Smooth muscle cell (in vitro differentiated cells): Measurements from ENCODE around the gene EAF1. TPM values are rescaled to one million over a fixed set of nuclear protein-coding genes. Genes with fewer than 3 reads are reported as not detected.

Experiments
- DNase-seq: peaks from one replicate; lab custom pipeline; 2025; ENCODE audit not compliant: unreplicated experiment; lab: John Stamatoyannopoulos, UW
- H2AFZ ChIP-seq: fragments of 200-600 bp; sonication (generic); 2 replicates; pipeline ENCODE4 v1.6.0; 2016; ENCODE audit warnings: antibody characterized with exemption, low read depth, mild to moderate bottlenecking
- H3F3A ChIP-seq: fragments of 200-600 bp; sonication (generic); 2 replicates; pipeline ENCODE4 v1.6.0; 2017; ENCODE audit warnings: antibody characterized with exemption, low read depth
- H3K27ac ChIP-seq: fragments of 200-600 bp; sonication (generic); 2 replicates; pipeline ENCODE4 v1.5.1; 2016; ENCODE audit warnings: low read depth, mild to moderate bottlenecking
- H3K27me3 ChIP-seq: fragments of 200-600 bp; sonication (generic); 2 replicates; pipeline ENCODE4 v1.6.1; 2016; ENCODE audit warnings: low read depth, mild to moderate bottlenecking
- H3K36me3 ChIP-seq: fragments of 200-600 bp; sonication (generic); 2 replicates; pipeline ENCODE4 v1.5.1; 2016; ENCODE audit warnings: low read depth
- H3K4me1 ChIP-seq: fragments of 200-600 bp; sonication (generic); 2 replicates; pipeline ENCODE4 v1.5.1; 2016; ENCODE audit warnings: low read depth
- H3K4me2 ChIP-seq: fragments of 200-600 bp; sonication (generic); 2 replicates; pipeline ENCODE4 v1.6.0; 2016; ENCODE audit warnings: mild to moderate bottlenecking
- H3K4me3 ChIP-seq: fragments of 200-600 bp; sonication (generic); 2 replicates; pipeline ENCODE4 v1.5.1; 2016; ENCODE audit warnings: mild to moderate bottlenecking
- H3K79me2 ChIP-seq: fragments of 200-600 bp; sonication (generic); 2 replicates; pipeline ENCODE4 v1.6.0; 2016; ENCODE audit warnings: low read depth, mild to moderate bottlenecking
- H3K9ac ChIP-seq: fragments of 200-600 bp; sonication (generic); 2 replicates; pipeline ENCODE4 v1.6.0; 2016; ENCODE audit warnings: low read depth
- H3K9me3 ChIP-seq: fragments of 200-600 bp; sonication (generic); replicated peaks from 2 replicates; pipeline ENCODE4 v1.5.1; 2016; ENCODE audit warnings: low read depth
- H4K20me1 ChIP-seq: fragments of 200-600 bp; sonication (generic); 2 replicates; pipeline ENCODE4 v1.6.0; 2016; ENCODE audit warnings: low read depth
- CTCF ChIP-seq: fragments of 200-600 bp; sonication (generic); IDR thresholded peaks from 2 replicates; pipeline ENCODE4 v1.5.1; 2017; ENCODE audit warnings: borderline replicate concordance, mild to moderate bottlenecking, antibody characterized with exemption; ENCODE audit not compliant: insufficient read depth, poor library complexity, severe bottlenecking
- WGBS: methylation state at CpG from one replicate; pipeline ENCODE4 v1.1.7; 2016; ENCODE audit warnings: low lambda C conversion rate; 5-methylcytosine and 5-hydroxymethylcytosine counted together
- polyA plus RNA-seq: library from polyadenylated mRNA; unstranded; fragments of >200 nt; fragmentation: Nextera tagmentation; extraction: Ambion mirVana; gene quantifications from 2 replicates; pipeline ENCODE4 v1.2.1, GENCODE V29; 2016
- total RNA-seq: library from RNA; depleted of rRNA; stranded (reverse); fragments of >200 nt; gene quantifications from 2 replicates; pipeline ENCODE4 v1.2.3, GENCODE V29; 2014

EAF1 gene
- total and polyA plus RNA-seq, 2 experiments from 2014 or later, result 9.5 to 22.1 TPM

- H3K4me2 ChIP-seq, result no peak overlapping the region
- H4K20me1 ChIP-seq, result no peaks in the 10 kb centered on the region
- H3K9ac ChIP-seq, result no peak overlapping the region
- 75% methylated on average over 2 of the region's 2 CpGs for WGBS
- H3K9me3 ChIP-seq, result no peaks in the 10 kb centered on the region
- no peaks in the 10 kb centered on the region for H3F3A ChIP-seq
- H3K4me3 ChIP-seq, result no peak overlapping the region
- H3K27ac ChIP-seq, result no peak overlapping the region
- no peaks in the 10 kb centered on the region for H3K4me1 ChIP-seq
- no peaks in the 10 kb centered on the region for H3K79me2 ChIP-seq
- no peak for DNase-seq
- H3K36me3 ChIP-seq, result no peaks in the 10 kb centered on the region
- H3K27me3 ChIP-seq, result no peaks in the 10 kb centered on the region
- no peak overlapping the region for H2AFZ ChIP-seq
- TF ChIP-seq CTCF, result no peak
Observed at GRCh38 chr3:15470849-15471248, 43.5 kb downstream of the EAF1 start.

DNA sequence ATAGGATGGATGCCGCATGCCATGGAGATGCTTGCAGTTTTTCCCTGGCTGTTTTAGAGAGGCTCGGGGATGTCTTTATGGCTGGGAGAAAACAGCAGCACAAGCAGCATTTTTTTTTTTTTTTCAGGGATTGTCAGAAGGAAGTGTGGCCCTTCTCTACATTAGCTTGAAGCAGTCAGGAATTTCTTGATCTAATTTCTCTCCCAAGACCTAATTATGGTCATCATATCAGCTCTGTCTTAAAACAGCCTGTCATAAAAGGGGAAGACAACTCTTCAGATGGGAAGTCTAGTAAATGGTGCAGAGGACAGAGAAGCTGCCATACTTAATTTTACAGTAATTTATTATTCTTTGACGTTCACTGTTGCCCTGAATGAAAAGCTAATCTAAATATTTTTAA is 44.5 kb downstream of the EAF1 start:
- no peaks in the 10 kb centered on the region for H4K20me1 ChIP-seq
- 93% methylated on average over 3 of the region's 3 CpGs for WGBS
- H3K4me1 ChIP-seq, result no peaks in the 10 kb centered on the region
- H2AFZ ChIP-seq, result no peak overlapping the region
- no peaks in the 10 kb centered on the region for H3K36me3 ChIP-seq
- H3K79me2 ChIP-seq, result no peaks in the 10 kb centered on the region
- H3K9me3 ChIP-seq, result no peaks in the 10 kb centered on the region
- H3K4me2 ChIP-seq, result no peak overlapping the region
- no peaks in the 10 kb centered on the region for H3K27me3 ChIP-seq
- no peak overlapping the region for H3K9ac ChIP-seq
- no peaks in the 10 kb centered on the region for H3F3A ChIP-seq
- no peak overlapping the region for H3K4me3 ChIP-seq
- DNase-seq, result no peak
- H3K27ac ChIP-seq, result no peak overlapping the region
- TF ChIP-seq CTCF, result no peak

DNA sequence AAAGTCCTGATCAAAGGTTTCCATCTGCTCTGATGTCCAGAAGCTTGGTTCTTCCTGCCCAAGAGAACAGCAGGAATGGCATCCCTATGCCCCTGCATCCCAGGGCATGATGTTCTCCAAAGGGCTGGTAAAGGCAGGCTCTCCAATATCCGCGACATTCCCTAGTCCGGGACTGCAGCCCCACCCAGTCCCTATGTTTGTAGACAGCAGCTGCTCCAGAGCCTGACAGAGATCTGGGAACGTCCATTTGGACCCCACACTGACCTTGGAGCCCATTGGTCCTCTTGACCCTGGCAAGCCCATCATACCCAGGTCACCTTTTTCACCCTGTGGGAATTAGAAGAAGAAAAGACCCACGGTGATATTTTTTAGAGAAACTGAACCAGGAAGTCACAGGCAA is 47.8 kb downstream of the EAF1 start:
- Histone ChIP-seq H4K20me1 (no peaks in the 10 kb centered on the region), H3K27me3 (no peaks in the 10 kb centered on the region), H3K4me1 (no peaks in the 10 kb centered on the region), H3K9me3 (no peaks in the 10 kb centered on the region), H2AFZ (no peak overlapping the region), H3K4me3 (no peak overlapping the region), H3K9ac (no peak overlapping the region), H3K79me2 (no peaks in the 10 kb centered on the region), H3K4me2 (no peak overlapping the region), H3F3A (no peaks in the 10 kb centered on the region), H3K36me3 (no peaks in the 10 kb centered on the region), H3K27ac (no peak overlapping the region)
- TF ChIP-seq CTCF, result no peak
- 55% methylated on average over 5 of the region's 5 CpGs for WGBS
- no peak for DNase-seq

GRCh38 chr3:15476378-15476777 is 49.0 kb downstream of the EAF1 start:
- no peak for DNase-seq
- H4K20me1 ChIP-seq, result no peaks in the 10 kb centered on the region
- H3K79me2 ChIP-seq, result no peaks in the 10 kb centered on the region
- no peaks in the 10 kb centered on the region for H3K27me3 ChIP-seq
- no peak overlapping the region for H3K9ac ChIP-seq
- no peak overlapping the region for H3K4me3 ChIP-seq
- WGBS, result 65% methylated on average over 3 of the region's 3 CpGs
- no peak overlapping the region for H3K27ac ChIP-seq
- no peaks in the 10 kb centered on the region for H3K36me3 ChIP-seq
- H2AFZ ChIP-seq, result no peak overlapping the region
- H3F3A ChIP-seq, result no peaks in the 10 kb centered on the region
- TF ChIP-seq CTCF, result no peak
- no peaks in the 10 kb centered on the region for H3K9me3 ChIP-seq
- H3K4me2 ChIP-seq, result no peak overlapping the region
- H3K4me1 ChIP-seq, result no peaks in the 10 kb centered on the region
